IMR-90 (cell line): ENCODE data around the gene CIT. TPM values are rescaled to one million over a fixed set of nuclear protein-coding genes. Genes with fewer than 3 reads are reported as not detected.

ENCODE experiments used
- ATAC-seq: fragments of 200-7000 bp; cut with Tn5 transposase; 2 replicates; pipeline ENCODE4 v1.9.1; 2020; ENCODE audit warnings: low read depth, mild to moderate bottlenecking, moderate library complexity
- BruUV-seq: library from RNA; stranded (reverse); fragments of 400-500 nt; replicated peaks from 2 replicates; lab custom pipeline; 2021; lab: Mats Ljungman, UMichigan
- CTCF ChIA-PET: fragments of 300-600 bp; formaldehyde crosslinking; extraction: SDS; loops from one replicate; lab custom pipeline; 2021; ENCODE audit warnings: antibody characterized with exemption; lab: Yijun Ruan, JAX
- POLR2A ChIA-PET: fragments of 300-600 bp; sonication (Branson Sonifier 250); formaldehyde crosslinking; loops from one replicate; lab custom pipeline; 2022; ENCODE audit warnings: antibody characterized with exemption; ENCODE audit not compliant: unreplicated experiment; lab: Charles Lee
- DNase-seq: peaks from one replicate; pipeline ENCODE4 v3.0.0; 2013
- H2AFZ ChIP-seq: replicated peaks from 2 replicates; pipeline ENCODE3; 2013; ENCODE audit warnings: low read length, mild to moderate bottlenecking; ENCODE audit not compliant: poor library complexity
- H2AK5ac ChIP-seq: 2 replicates; pipeline ENCODE4 v1.6.1; 2013; ENCODE audit warnings: low read depth, low read length, inconsistent platforms
- H2AK9ac ChIP-seq: replicated peaks from 2 replicates; pipeline ENCODE3; 2013; ENCODE audit warnings: mild to moderate bottlenecking, low read depth, low read length, moderate library complexity; ENCODE audit not compliant: poor library complexity
- H2BK120ac ChIP-seq: 2 replicates; pipeline ENCODE4 v1.6.1; 2013; ENCODE audit warnings: low read depth, low read length, inconsistent platforms
- H2BK15ac ChIP-seq: 3 replicates; pipeline ENCODE4 v1.6.1; 2013; ENCODE audit warnings: low read depth, low read length, inconsistent platforms
- H2BK20ac ChIP-seq: 2 replicates; pipeline ENCODE4 v1.6.1; 2013; ENCODE audit warnings: low read depth, mild to moderate bottlenecking, inconsistent platforms, low read length, moderate library complexity
- H2BK5ac ChIP-seq: 2 replicates; pipeline ENCODE4 v1.6.1; 2013; ENCODE audit warnings: mild to moderate bottlenecking, low read depth, low read length, inconsistent platforms; ENCODE audit not compliant: poor library complexity, severe bottlenecking
- H3K14ac ChIP-seq: replicated peaks from 2 replicates; pipeline ENCODE4 v1.6.1; 2013; ENCODE audit warnings: low read depth, low read length, inconsistent platforms
- H3K18ac ChIP-seq: 2 replicates; pipeline ENCODE4 v1.6.1; 2013; ENCODE audit warnings: low read depth, low read length, control low read depth
- H3K23ac ChIP-seq: 2 replicates; pipeline ENCODE4 v1.6.1; 2013; ENCODE audit warnings: low read depth, low read length, inconsistent platforms
- H3K27ac ChIP-seq: 2 replicates; pipeline ENCODE4 v1.5.1; 2013; ENCODE audit warnings: mild to moderate bottlenecking, control low read depth, low read length; ENCODE audit not compliant: insufficient read depth
- H3K27me3 ChIP-seq: 2 replicates; pipeline ENCODE4 v1.6.1; 2013; ENCODE audit warnings: low read length; ENCODE audit not compliant: control insufficient read depth, insufficient read depth
- H3K36me3 ChIP-seq: 2 replicates; pipeline ENCODE4 v1.6.1; 2013; ENCODE audit warnings: low read length, mixed read lengths; ENCODE audit not compliant: control insufficient read depth, insufficient read depth
- H3K4ac ChIP-seq: 2 replicates; pipeline ENCODE4 v1.6.1; 2013; ENCODE audit warnings: low read depth, low read length, inconsistent platforms
- H3K4me1 ChIP-seq: 2 replicates; pipeline ENCODE4 v1.6.1; 2013; ENCODE audit warnings: low read length, mixed read lengths; ENCODE audit not compliant: control insufficient read depth, insufficient read depth
- H3K4me2 ChIP-seq: 2 replicates; pipeline ENCODE4 v1.6.1; 2013; ENCODE audit warnings: low read depth, mild to moderate bottlenecking, control low read depth, low read length, moderate library complexity
- H3K4me3 ChIP-seq: 2 replicates; pipeline ENCODE4 v1.5.1; 2013; ENCODE audit warnings: low read depth, mild to moderate bottlenecking, control low read depth, low read length, moderate library complexity; ENCODE audit not compliant: insufficient read depth
- H3K56ac ChIP-seq: 2 replicates; pipeline ENCODE4 v1.6.1; 2013; ENCODE audit warnings: low read length, inconsistent platforms; ENCODE audit not compliant: insufficient read depth; ENCODE audit errors: extremely low read depth
- H3K79me1 ChIP-seq, 2 experiments: 2 replicates each; pipeline ENCODE4 v1.6.1; 2013; ENCODE audit warnings: low read length in 2 of 2, inconsistent platforms in 1 of 2, low read depth in 1 of 2
- H3K9ac ChIP-seq: 2 replicates; pipeline ENCODE4 v1.6.1; 2013; ENCODE audit warnings: low read depth, low read length, control low read depth
- H3K9me1 ChIP-seq: 2 replicates; pipeline ENCODE4 v1.6.1; 2013; ENCODE audit warnings: low read length, inconsistent platforms; ENCODE audit not compliant: insufficient read depth
- H3K9me3 ChIP-seq: 2 replicates; pipeline ENCODE4 v1.6.1; 2013; ENCODE audit warnings: low read length; ENCODE audit not compliant: control insufficient read depth, insufficient read depth
- H4K20me1 ChIP-seq: 2 replicates; pipeline ENCODE4 v1.6.1; 2013; ENCODE audit warnings: low read length, inconsistent platforms; ENCODE audit not compliant: insufficient read depth
- H4K5ac ChIP-seq: 2 replicates; pipeline ENCODE4 v1.6.1; 2013; ENCODE audit warnings: mild to moderate bottlenecking, low read depth, low read length, control low read depth
- H4K8ac ChIP-seq, 2 experiments: 2 replicates each; pipeline ENCODE4 v1.6.1; 2013; ENCODE audit warnings: low read depth in 2 of 2, low read length in 2 of 2, control low read depth in 1 of 2, inconsistent platforms in 1 of 2
- H4K91ac ChIP-seq: 2 replicates; pipeline ENCODE4 v1.6.1; 2013; ENCODE audit warnings: low read depth, low read length, inconsistent platforms; ENCODE audit not compliant: insufficient read depth
- BHLHE40 ChIP-seq: fragments of 150-350 bp; IDR thresholded peaks from 2 replicates; pipeline ENCODE4 v1.6.1; 2016; ENCODE audit warnings: mild to moderate bottlenecking, low read depth, low read length
- CEBPB ChIP-seq: IDR thresholded peaks from 2 replicates; pipeline ENCODE4 v1.6.1; 2012; ENCODE audit warnings: low read depth, low read length, improper control_type of control experiment
- CHD1 ChIP-seq: IDR thresholded peaks from 2 replicates; pipeline ENCODE4 v1.6.1; 2012; ENCODE audit warnings: low read depth, low read length, improper control_type of control experiment
- FOS ChIP-seq: fragments of 150-350 bp; IDR thresholded peaks from 2 replicates; pipeline ENCODE4 v1.6.1; 2016; ENCODE audit warnings: low read depth, low read length
- MAFK ChIP-seq: IDR thresholded peaks from 2 replicates; pipeline ENCODE4 v1.6.1; 2012; ENCODE audit warnings: low read depth, low read length, improper control_type of control experiment
- MAZ ChIP-seq: IDR thresholded peaks from 2 replicates; pipeline ENCODE4 v1.6.1; 2012; ENCODE audit warnings: low read depth, mild to moderate bottlenecking, low read length, improper control_type of control experiment, moderate library complexity, borderline replicate concordance
- MXI1 ChIP-seq: IDR thresholded peaks from 2 replicates; pipeline ENCODE4 v1.6.1; 2012; ENCODE audit warnings: low read depth, mild to moderate bottlenecking, low read length, moderate library complexity, borderline replicate concordance
- NFE2L2 ChIP-seq: fragments of 150-350 bp; IDR thresholded peaks from 2 replicates; pipeline ENCODE4 v1.6.1; 2016; ENCODE audit warnings: low read depth, mild to moderate bottlenecking, low read length
- POLR2A ChIP-seq: IDR thresholded peaks from 2 replicates; pipeline ENCODE4 v1.6.1; 2012; ENCODE audit warnings: mild to moderate bottlenecking, low read depth, low read length
- RAD21 ChIP-seq: IDR thresholded peaks from 2 replicates; pipeline ENCODE4 v1.6.1; 2012; ENCODE audit warnings: low read length, improper control_type of control experiment
- RCOR1 ChIP-seq: IDR thresholded peaks from 2 replicates; pipeline ENCODE4 v1.6.1; 2012; ENCODE audit warnings: mild to moderate bottlenecking, low read length, improper control_type of control experiment; ENCODE audit not compliant: insufficient replicate concordance
- RFX5 ChIP-seq: IDR thresholded peaks from 2 replicates; pipeline ENCODE4 v1.8.0; 2012; ENCODE audit warnings: low read depth, mild to moderate bottlenecking, low read length, moderate library complexity
- SMC3 ChIP-seq: fragments of 150-350 bp; IDR thresholded peaks from 2 replicates; pipeline ENCODE4 v1.6.1; 2016; ENCODE audit warnings: low read depth, mild to moderate bottlenecking, antibody characterized with exemption, low read length, moderate library complexity
- WGBS, 2 experiments: methylation state at CpG; one replicate each; pipeline versions ENCODE4 v1.1.5 to v1.1.7; 2013; ENCODE audit warnings: missing lambda C conversion rate in 2 of 2; ENCODE audit not compliant: insufficient read length in 1 of 2; ENCODE audit errors: extremely low coverage in 2 of 2; 5-methylcytosine and 5-hydroxymethylcytosine counted together
- dilution Hi-C: fragments of 300-500 bp; cut with HindIII; formaldehyde crosslinking; loops from one replicate; pipeline ENCODE4 v1.14.3; 2018; ENCODE audit warnings: low sequenced_read_pairs; ENCODE audit not compliant: unreplicated experiment
- in situ Hi-C: fragments of 300-500 bp; cut with MboI; formaldehyde crosslinking; loops from 3 replicates; pipeline ENCODE4 v1.14.3; 2019; ENCODE audit warnings: low sequenced_read_pairs, inconsistent platforms, mixed read lengths
- intact Hi-C: fragments of 100-400 bp; cut with micrococcal nuclease; formaldehyde crosslinking; loops from 2 replicates; pipeline ENCODE4 v1.10.0; 2022
- polyA plus RNA-seq, 3 experiments: library from polyadenylated mRNA; depleted of rRNA; stranded (reverse); fragments of >200 nt; gene quantifications; 2 replicates each; pipeline ENCODE4 v1.2.3, GENCODE V29; 2012; ENCODE audit warnings: low replicate concordance in 1 of 3
- total RNA-seq: library from RNA; depleted of rRNA; stranded (reverse); fragments of >200 nt; gene quantifications from 2 replicates; pipeline ENCODE4 v1.2.3, GENCODE V29; 2012
- TF ChIP-seq, protein P1 (sequence below): conservative IDR thresholded peaks from 2 replicates; pipeline ENCODE4 v1.5.1; 2012; ENCODE audit warnings: mild to moderate bottlenecking, low read depth, low read length, improper control_type of control experiment
- TF ChIP-seq, protein P2 (sequence below): fragments of 150-350 bp; IDR thresholded peaks from 2 replicates; pipeline ENCODE4 v1.6.1; 2016; ENCODE audit warnings: low read depth, mild to moderate bottlenecking, low read length, moderate library complexity, borderline replicate concordance
- TF ChIP-seq, protein P3 (sequence below): fragments of 150-350 bp; IDR thresholded peaks from 2 replicates; pipeline ENCODE4 v1.6.1; 2017; ENCODE audit warnings: mild to moderate bottlenecking, antibody characterized with exemption, low read length, low read depth

Gene CIT
- total and polyA plus RNA-seq, 2 of the 4 experiments (the other 2 are of a cell fraction): 13.1 to 21.0 TPM

DNA sequence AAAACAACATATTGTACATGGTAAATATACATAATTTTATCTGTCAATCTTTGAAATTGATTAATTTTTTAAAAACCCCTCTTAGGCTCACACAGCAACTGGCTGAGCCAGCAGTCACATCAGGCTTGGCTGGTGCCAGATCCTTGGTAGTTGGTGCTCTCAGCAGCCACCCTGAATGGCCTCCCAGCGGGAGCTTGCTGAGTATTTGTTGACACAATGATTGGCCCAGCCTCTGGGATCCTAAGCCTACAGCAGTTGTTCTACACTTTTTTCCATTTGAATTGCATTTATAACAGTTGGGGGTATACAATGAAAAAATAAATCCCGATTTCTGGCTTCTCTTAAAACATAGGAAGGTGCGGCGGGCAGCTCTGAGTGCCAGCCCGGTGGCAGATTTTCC, 198.0 kb downstream of the CIT start:
- H2BK120ac ChIP-seq: no peak overlapping the region
- H3K27ac ChIP-seq: no peak overlapping the region
- no peak overlapping the region for H3K4ac ChIP-seq
- H2AFZ ChIP-seq: no peak overlapping the region
- BruUV-seq: no TSS peak
- H4K91ac ChIP-seq: no peak overlapping the region
- no peaks in the 10 kb centered on the region for H4K20me1 ChIP-seq
- no peak for ATAC-seq
- no peaks in the 10 kb centered on the region for H3K9me3 ChIP-seq
- no CpG with 5 or more reads among the region's 5 CpGs for WGBS, 2 experiments
- no peak overlapping the region for H3K9ac ChIP-seq
- H3K79me1 ChIP-seq: no peaks in the 10 kb centered on the region; a peak in 1 of 4 replicates
- TF ChIP-seq, protein P1, sequence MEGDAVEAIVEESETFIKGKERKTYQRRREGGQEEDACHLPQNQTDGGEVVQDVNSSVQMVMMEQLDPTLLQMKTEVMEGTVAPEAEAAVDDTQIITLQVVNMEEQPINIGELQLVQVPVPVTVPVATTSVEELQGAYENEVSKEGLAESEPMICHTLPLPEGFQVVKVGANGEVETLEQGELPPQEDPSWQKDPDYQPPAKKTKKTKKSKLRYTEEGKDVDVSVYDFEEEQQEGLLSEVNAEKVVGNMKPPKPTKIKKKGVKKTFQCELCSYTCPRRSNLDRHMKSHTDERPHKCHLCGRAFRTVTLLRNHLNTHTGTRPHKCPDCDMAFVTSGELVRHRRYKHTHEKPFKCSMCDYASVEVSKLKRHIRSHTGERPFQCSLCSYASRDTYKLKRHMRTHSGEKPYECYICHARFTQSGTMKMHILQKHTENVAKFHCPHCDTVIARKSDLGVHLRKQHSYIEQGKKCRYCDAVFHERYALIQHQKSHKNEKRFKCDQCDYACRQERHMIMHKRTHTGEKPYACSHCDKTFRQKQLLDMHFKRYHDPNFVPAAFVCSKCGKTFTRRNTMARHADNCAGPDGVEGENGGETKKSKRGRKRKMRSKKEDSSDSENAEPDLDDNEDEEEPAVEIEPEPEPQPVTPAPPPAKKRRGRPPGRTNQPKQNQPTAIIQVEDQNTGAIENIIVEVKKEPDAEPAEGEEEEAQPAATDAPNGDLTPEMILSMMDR: no peak
- TF ChIP-seq NFE2L2 (no peak), CEBPB (no peak), RFX5 (no peak), MXI1 (no peak), POLR2A (no peak), FOS (no peak), RCOR1 (no peak), BHLHE40 (no peak), MAZ (no peak), CHD1 (no peak), SMC3 (no peak), RAD21 (no peak), MAFK (no peak)
- TF ChIP-seq, protein P2, sequence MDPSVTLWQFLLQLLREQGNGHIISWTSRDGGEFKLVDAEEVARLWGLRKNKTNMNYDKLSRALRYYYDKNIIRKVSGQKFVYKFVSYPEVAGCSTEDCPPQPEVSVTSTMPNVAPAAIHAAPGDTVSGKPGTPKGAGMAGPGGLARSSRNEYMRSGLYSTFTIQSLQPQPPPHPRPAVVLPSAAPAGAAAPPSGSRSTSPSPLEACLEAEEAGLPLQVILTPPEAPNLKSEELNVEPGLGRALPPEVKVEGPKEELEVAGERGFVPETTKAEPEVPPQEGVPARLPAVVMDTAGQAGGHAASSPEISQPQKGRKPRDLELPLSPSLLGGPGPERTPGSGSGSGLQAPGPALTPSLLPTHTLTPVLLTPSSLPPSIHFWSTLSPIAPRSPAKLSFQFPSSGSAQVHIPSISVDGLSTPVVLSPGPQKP: no peak
- TF ChIP-seq, protein P3, sequence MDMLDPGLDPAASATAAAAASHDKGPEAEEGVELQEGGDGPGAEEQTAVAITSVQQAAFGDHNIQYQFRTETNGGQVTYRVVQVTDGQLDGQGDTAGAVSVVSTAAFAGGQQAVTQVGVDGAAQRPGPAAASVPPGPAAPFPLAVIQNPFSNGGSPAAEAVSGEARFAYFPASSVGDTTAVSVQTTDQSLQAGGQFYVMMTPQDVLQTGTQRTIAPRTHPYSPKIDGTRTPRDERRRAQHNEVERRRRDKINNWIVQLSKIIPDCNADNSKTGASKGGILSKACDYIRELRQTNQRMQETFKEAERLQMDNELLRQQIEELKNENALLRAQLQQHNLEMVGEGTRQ: no peak
- H3K23ac ChIP-seq: no peak overlapping the region
- peaks cover 65% of the 10 kb centered on the region for H3K36me3 ChIP-seq
- no peak overlapping the region for H3K4me2 ChIP-seq
- dilution Hi-C loops: no loop called here
- intact Hi-C loops: no loop called here
- H3K4me1 ChIP-seq: no peaks in the 10 kb centered on the region
- no peak overlapping the region for H2BK5ac ChIP-seq
- CTCF ChIA-PET: no interaction called here
- H2BK20ac ChIP-seq: no peak overlapping the region
- no peak overlapping the region for H2BK15ac ChIP-seq
- H2AK9ac ChIP-seq: no peak overlapping the region
- H4K8ac ChIP-seq: no peak overlapping the region
- H3K18ac ChIP-seq: no peak overlapping the region
- DNase-seq: no peak
- no peaks in the 10 kb centered on the region for H3K27me3 ChIP-seq
- no peak overlapping the region for H2AK5ac ChIP-seq
- H4K5ac ChIP-seq: no peak overlapping the region
- no peak overlapping the region for H3K4me3 ChIP-seq
- H3K14ac ChIP-seq: no peak overlapping the region
- in situ Hi-C loops: no loop called here
- POLR2A ChIA-PET: no interaction called here
- no peak overlapping the region for H3K56ac ChIP-seq
- H3K9me1 ChIP-seq: no peaks in the 10 kb centered on the region; the same call in 1 of the 2 replicates
